Measurements from ENCODE around the gene TMEM89. TPM values are rescaled to one million over a fixed set of nuclear protein-coding genes. Genes with fewer than 3 reads are reported as not detected.

The TMEM89 gene
- total RNA-seq, 1 donor from 2014 or later = not detected

DNA sequence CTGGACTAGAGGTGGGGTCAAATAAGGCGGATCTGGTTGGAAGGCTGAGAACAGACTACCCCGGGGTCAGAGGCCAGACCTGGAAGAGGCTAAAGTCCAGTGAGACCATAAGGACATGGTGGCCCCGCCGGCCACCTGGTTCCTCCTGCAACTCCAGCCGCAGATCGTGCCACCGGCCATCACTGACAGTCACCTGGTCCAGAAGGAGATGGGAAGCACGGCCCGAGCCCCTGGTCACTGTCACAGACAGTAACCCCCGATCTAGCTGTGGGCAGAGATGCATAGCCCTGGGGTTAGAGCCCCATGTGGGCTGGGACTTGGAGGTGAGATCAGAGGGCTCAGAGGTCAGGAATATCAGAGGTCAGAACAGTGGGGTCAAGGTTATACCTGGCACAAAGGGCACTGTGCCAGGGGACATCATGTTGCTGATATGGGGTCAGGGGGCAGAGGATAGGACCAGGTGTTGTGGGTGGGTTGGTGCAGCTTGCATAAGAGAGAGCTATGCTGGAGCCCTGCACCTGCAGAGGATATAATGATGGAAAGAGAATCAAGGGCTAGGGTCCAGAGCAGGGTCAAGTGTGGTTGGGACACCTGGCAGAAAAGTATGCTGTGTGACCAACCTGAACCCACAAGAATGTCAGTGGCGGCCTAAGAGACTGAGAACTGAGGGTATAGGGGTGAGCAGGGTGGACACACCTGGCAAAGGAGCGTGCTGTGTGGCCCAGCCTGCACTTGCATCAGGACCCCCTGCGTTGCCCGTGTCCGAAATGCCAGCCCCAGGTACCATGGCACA, 31.6 kb upstream of the TMEM89 start:
- TF ChIP-seq, protein P1, sequence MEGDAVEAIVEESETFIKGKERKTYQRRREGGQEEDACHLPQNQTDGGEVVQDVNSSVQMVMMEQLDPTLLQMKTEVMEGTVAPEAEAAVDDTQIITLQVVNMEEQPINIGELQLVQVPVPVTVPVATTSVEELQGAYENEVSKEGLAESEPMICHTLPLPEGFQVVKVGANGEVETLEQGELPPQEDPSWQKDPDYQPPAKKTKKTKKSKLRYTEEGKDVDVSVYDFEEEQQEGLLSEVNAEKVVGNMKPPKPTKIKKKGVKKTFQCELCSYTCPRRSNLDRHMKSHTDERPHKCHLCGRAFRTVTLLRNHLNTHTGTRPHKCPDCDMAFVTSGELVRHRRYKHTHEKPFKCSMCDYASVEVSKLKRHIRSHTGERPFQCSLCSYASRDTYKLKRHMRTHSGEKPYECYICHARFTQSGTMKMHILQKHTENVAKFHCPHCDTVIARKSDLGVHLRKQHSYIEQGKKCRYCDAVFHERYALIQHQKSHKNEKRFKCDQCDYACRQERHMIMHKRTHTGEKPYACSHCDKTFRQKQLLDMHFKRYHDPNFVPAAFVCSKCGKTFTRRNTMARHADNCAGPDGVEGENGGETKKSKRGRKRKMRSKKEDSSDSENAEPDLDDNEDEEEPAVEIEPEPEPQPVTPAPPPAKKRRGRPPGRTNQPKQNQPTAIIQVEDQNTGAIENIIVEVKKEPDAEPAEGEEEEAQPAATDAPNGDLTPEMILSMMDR (conservative IDR thresholded peaks at IDR 0.05; ENCODE audit: low read depth, low read length) = no peak
- no peak for DNase-seq (ENCODE audit: low read depth)
- no peak overlapping the region for H3K4me3 ChIP-seq (ENCODE audit: low read depth, low read length)

DNA sequence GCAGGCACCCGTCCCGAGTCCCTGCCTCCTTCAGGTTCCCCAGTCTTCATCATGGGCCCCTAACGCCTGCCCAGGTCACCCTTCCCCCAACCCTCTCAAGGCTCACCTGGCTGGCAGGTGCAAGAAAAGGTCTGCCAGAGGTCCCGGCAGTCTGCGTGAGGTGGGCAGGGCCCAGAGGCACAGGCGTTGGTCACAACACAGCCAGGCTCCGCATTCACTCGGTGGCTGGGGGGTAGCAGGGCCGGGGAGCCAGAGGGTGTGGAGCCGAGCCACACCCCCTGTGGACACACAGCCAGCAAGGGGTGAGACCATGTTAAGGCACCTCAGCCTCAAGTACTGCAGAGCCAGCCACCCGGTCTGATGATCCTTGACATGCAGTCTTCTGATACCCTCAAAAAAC, 30.2 kb upstream of the TMEM89 start:
- TF ChIP-seq, protein P1 (conservative IDR thresholded peaks at IDR 0.05; ENCODE audit: low read depth, low read length) = no peak
- no peak for DNase-seq (ENCODE audit: low read depth)
- no peak overlapping the region for H3K4me3 ChIP-seq (ENCODE audit: low read depth, low read length)

DNA sequence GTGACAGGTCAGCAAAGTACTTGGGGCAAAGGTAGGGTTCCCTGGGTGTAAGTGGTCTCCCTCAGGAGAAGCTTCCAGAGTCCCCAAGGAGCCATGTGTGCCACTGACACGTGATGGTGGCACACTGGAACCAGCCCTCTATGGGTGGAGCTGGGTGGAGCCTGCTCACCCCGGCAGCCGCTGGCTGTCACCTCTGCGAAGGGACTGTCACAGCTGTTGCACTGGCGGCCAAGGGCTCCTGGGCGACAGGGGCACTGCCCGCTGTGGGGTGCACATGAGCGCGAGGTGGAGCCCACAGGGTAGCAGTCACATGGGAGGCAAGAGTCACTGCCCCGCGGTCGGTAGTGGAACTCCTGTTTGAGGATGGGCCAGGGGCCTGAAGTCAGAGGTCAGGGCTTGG, 29.2 kb upstream of the TMEM89 start:
- DNase-seq (ENCODE audit: low read depth) = no peak
- H3K4me3 ChIP-seq (ENCODE audit: low read depth, low read length) = no peak overlapping the region
- TF ChIP-seq, protein P1 (conservative IDR thresholded peaks at IDR 0.05; ENCODE audit: low read depth, low read length) = no peak

DNA sequence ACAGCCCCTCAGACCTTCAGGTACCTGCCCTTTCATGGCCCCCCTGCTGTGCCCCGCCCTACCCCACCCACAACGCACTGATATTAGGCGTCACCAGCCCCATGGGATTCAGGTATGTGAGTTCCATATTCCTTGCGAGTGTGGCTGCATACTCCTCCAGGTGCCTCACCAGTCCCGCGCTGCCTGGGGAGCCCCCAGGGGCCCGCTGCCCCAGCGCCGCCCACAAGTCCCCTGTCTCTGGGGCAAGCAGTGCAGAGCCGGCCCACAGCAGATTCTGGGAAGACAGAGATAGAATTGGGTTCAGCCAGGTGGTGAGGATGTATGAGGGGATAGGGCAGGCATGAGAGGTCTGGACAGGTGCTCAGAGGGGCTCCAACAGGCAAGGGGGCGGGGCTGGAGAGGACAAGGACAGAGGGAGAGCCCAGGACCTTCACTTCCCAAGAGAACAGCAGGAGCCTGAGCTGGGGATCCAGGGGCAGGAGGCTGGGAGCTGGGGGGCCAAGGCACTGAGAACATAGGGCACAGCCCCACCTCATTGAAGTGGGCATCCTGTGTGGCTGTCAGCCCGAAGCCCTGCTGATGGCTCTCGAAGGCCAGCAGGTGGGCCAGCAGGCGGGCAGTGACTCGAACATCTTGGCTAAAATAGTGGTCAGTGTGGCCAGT, 26.8 kb upstream of the TMEM89 start:
- TF ChIP-seq, protein P1 (conservative IDR thresholded peaks at IDR 0.05; ENCODE audit: low read depth, low read length) = no peak
- H3K4me3 ChIP-seq (ENCODE audit: low read depth, low read length) = no peak overlapping the region
- DNase-seq (ENCODE audit: low read depth) = no peak

DNA sequence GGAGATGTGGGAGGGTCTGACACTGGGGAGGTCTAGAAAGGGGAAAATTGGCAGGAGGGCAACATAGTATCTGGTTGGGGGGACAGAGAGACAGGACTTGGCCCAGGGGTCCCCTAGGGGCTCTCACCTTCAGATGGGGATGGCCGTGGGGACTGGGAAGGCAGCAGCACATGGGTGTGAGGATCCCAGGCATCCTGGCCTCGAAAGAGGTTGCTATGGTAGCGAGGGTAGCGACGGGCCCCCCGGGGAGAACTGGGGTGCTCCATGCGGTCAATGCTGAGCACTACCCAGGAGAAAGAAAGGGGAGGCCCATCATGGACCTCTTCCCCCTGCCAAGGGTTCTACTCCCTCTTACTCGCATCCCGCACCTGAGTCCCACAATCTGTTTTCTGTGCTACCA, 26.1 kb upstream of the TMEM89 start:
- TF ChIP-seq, protein P1 (conservative IDR thresholded peaks at IDR 0.05; ENCODE audit: low read depth, low read length) = no peak
- DNase-seq (ENCODE audit: low read depth) = no peak
- H3K4me3 ChIP-seq (ENCODE audit: low read depth, low read length) = no peak overlapping the region

DNA sequence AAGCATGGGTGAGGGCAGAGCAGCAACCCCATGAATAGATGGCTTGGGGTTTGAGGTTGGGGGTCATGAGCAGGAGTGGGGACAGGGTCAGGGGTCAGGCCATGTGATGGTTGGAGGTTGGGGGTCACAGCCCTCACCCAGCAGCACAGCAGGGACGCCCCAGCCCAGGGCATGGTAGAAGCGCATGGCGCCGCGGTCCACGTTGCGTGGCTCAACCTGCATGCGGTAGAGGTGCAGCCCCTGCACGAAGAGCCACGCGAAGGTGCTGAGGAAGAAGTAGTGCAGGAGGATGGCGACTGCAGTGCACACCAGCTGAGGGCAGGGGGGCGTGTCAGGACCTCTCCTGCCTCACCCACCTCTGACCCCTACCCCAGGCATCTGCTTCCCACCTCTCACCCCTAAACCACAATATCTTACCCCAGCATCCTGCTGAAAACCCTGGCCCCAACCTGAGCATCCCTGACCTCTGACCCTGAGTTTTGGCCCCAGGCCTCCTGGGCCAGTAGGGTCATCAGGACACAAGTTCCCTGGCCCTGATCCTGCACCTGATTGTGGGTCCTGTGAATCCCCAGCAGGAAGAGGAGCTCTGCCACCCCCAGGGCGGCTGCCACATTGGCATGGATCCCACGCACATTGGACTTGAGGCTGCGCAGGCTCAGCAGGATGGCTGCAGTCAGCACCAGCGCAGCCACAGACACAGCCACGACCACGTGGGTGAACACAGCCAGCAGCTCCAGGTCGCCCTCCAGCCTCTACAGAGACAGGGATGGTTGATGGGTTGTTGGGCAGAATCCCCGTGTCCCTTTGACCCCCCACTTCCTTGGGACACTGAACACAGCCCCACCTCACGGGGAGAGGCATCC, 23.6 kb upstream of the TMEM89 start:
- TF ChIP-seq, protein P1 (conservative IDR thresholded peaks at IDR 0.05; ENCODE audit: low read depth, low read length) = no peak
- H3K4me3 ChIP-seq (ENCODE audit: low read depth, low read length) = no peak overlapping the region
- DNase-seq (ENCODE audit: low read depth) = no peak
